ENCODE data around the gene SLC6A19. TPM values are rescaled to one million over a fixed set of nuclear protein-coding genes. Genes with fewer than 3 reads are reported as not detected.

Gene SLC6A19
- total and polyA plus RNA-seq, 9 of the 15 experiments (the other 6 are each of a cell fraction or from before 2014, with no cell fraction given): 0.03 to 1.6 (median 0.59) TPM

DNA sequence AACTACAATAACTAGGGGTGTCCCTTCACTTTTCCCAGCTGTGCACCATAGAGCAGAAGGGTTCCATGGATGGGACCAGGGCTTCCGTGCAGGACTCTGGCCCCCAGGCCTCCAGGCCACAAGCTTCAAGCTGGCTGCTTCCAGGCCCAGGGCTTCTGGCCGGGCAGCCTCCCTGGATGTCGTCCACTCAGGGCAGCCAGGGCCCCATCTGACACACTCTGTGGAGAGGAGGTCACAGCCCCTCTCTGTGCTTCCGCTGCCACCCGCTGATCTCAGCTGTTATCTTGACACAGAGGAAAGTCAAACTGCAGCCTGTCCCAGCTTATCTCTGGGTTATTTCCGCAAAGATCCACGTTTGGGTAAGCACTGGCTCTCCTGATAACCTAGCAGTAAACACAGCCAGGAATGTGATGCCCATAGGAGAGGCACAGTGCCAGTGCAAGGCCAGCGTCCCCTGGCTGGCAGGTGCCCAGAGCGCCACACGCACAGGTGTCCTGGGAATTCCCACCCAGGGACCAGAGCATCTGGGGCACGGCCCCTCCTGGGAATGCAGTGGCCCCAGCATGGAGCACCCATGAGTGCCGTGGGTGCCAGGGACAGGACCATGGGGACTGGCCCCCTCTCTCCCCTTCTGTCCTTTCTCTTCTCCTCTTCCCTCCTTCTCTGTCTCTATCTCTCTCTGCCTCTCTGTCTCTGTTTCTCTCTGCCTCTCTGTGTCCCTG is 15.6 kb upstream of the SLC6A19 start (continued):
- peak in 1 of 3 experiments; percentile 81; a peak in 2 of 6 replicates for TF ChIP-seq ZBTB11 (CRISPR knock-in tag; IDR thresholded peaks at IDR 0.05)
- no peak for TF ChIP-seq ZNF184 (CRISPR knock-in tag; IDR thresholded peaks at IDR 0.05)
- TF ChIP-seq, protein P1, sequence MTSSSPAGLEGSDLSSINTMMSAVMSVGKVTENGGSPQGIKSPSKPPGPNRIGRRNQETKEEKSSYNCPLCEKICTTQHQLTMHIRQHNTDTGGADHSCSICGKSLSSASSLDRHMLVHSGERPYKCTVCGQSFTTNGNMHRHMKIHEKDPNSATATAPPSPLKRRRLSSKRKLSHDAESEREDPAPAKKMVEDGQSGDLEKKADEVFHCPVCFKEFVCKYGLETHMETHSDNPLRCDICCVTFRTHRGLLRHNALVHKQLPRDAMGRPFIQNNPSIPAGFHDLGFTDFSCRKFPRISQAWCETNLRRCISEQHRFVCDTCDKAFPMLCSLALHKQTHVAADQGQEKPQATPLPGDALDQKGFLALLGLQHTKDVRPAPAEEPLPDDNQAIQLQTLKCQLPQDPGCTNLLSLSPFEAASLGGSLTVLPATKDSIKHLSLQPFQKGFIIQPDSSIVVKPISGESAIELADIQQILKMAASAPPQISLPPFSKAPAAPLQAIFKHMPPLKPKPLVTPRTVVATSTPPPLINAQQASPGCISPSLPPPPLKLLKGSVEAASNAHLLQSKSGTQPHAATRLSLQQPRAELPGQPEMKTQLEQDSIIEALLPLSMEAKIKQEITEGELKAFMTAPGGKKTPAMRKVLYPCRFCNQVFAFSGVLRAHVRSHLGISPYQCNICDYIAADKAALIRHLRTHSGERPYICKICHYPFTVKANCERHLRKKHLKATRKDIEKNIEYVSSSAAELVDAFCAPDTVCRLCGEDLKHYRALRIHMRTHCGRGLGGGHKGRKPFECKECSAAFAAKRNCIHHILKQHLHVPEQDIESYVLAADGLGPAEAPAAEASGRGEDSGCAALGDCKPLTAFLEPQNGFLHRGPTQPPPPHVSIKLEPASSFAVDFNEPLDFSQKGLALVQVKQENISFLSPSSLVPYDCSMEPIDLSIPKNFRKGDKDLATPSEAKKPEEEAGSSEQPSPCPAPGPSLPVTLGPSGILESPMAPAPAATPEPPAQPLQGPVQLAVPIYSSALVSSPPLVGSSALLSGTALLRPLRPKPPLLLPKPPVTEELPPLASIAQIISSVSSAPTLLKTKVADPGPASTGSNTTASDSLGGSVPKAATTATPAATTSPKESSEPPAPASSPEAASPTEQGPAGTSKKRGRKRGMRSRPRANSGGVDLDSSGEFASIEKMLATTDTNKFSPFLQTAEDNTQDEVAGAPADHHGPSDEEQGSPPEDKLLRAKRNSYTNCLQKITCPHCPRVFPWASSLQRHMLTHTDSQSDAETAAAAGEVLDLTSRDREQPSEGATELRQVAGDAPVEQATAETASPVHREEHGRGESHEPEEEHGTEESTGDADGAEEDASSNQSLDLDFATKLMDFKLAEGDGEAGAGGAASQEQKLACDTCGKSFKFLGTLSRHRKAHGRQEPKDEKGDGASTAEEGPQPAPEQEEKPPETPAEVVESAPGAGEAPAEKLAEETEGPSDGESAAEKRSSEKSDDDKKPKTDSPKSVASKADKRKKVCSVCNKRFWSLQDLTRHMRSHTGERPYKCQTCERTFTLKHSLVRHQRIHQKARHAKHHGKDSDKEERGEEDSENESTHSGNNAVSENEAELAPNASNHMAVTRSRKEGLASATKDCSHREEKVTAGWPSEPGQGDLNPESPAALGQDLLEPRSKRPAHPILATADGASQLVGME (CRISPR knock-in tag; IDR thresholded peaks at IDR 0.05): peak; percentile 50; the same call in 1 of the 2 replicates
- no peak for TF ChIP-seq ZZZ3 (IDR thresholded peaks at IDR 0.05)

All from K562 (cell line).